MM.1S (cell line): Measurements from ENCODE around the gene MCM9.

Experiments used
- DNase-seq: peaks from one replicate; pipeline ENCODE4 v3.0.0-alpha.2; 2015
- H2AFZ ChIP-seq: fragments of 300-600 bp; sonication (generic); 2 replicates; pipeline ENCODE4 v1.6.0; 2016; ENCODE audit warnings: antibody characterized with exemption, low read length
- H3F3A ChIP-seq: fragments of 300-600 bp; sonication (generic); 2 replicates; pipeline ENCODE4 v1.6.1; 2016; ENCODE audit warnings: mild to moderate bottlenecking, antibody characterized with exemption, low read length, moderate library complexity, mixed read lengths; ENCODE audit not compliant: insufficient read depth
- H3K27ac ChIP-seq: fragments of 300-600 bp; sonication (generic); 2 replicates; pipeline ENCODE4 v1.5.1; 2016; ENCODE audit warnings: mild to moderate bottlenecking, low read length
- H3K27me3 ChIP-seq: fragments of 300-600 bp; sonication (generic); replicated peaks from 2 replicates; pipeline ENCODE4 v1.6.0; 2016; ENCODE audit warnings: low read length; ENCODE audit not compliant: insufficient read depth
- H3K36me3 ChIP-seq: fragments of 300-600 bp; sonication (generic); replicated peaks from 2 replicates; pipeline ENCODE4 v1.6.1; 2016; ENCODE audit warnings: mild to moderate bottlenecking, low read length, mixed read lengths; ENCODE audit not compliant: insufficient read depth
- H3K4me1 ChIP-seq: fragments of 300-600 bp; sonication (generic); 2 replicates; pipeline ENCODE4 v1.6.1; 2016; ENCODE audit warnings: low read length, mixed read lengths
- H3K4me2 ChIP-seq: fragments of 300-600 bp; sonication (generic); 2 replicates; pipeline ENCODE4 v1.6.0; 2016; ENCODE audit warnings: low read depth, low read length
- H3K4me3 ChIP-seq: fragments of 300-600 bp; sonication (generic); 2 replicates; pipeline ENCODE4 v1.5.1; 2016; ENCODE audit warnings: low read length, mixed read lengths
- H3K79me2 ChIP-seq: fragments of 300-600 bp; sonication (generic); 2 replicates; pipeline ENCODE4 v1.6.1; 2016; ENCODE audit warnings: mixed run types, low read length, mixed read lengths
- H3K9ac ChIP-seq: fragments of 300-600 bp; sonication (generic); 2 replicates; pipeline ENCODE4 v1.6.1; 2016; ENCODE audit warnings: low read length, mixed read lengths
- H3K9me2 ChIP-seq: fragments of 300-600 bp; sonication (generic); replicated peaks from 2 replicates; pipeline ENCODE4 v1.6.1; 2016; ENCODE audit warnings: mild to moderate bottlenecking, low read length, mixed read lengths; ENCODE audit not compliant: insufficient read depth
- H3K9me3 ChIP-seq: fragments of 300-600 bp; sonication (generic); replicated peaks from 2 replicates; pipeline ENCODE4 v1.6.1; 2016; ENCODE audit warnings: mild to moderate bottlenecking, low read length, mixed read lengths; ENCODE audit not compliant: insufficient read depth
- H4K20me1 ChIP-seq: fragments of 300-600 bp; sonication (generic); 2 replicates; pipeline ENCODE4 v1.6.1; 2016; ENCODE audit warnings: mild to moderate bottlenecking, low read length, moderate library complexity, mixed read lengths; ENCODE audit not compliant: insufficient read depth
- EZH2 ChIP-seq: fragments of 300-600 bp; sonication (generic); optimal IDR thresholded peaks from 2 replicates; pipeline ENCODE3; 2017; ENCODE audit warnings: low read depth, mild to moderate bottlenecking, antibody characterized with exemption, low read length, mixed read lengths
- EZH2phosphoT487 ChIP-seq: fragments of 300-600 bp; sonication (generic); IDR thresholded peaks from 2 replicates; pipeline ENCODE4 v1.6.1; 2018; ENCODE audit warnings: antibody characterized with exemption, low read length
- TF ChIP-seq, protein P1 (sequence below): fragments of 300-600 bp; sonication (generic); IDR thresholded peaks from 2 replicates; pipeline ENCODE4 v1.5.1; 2016; ENCODE audit warnings: antibody characterized with exemption, low read length, mixed read lengths

MCM9 gene

DNA sequence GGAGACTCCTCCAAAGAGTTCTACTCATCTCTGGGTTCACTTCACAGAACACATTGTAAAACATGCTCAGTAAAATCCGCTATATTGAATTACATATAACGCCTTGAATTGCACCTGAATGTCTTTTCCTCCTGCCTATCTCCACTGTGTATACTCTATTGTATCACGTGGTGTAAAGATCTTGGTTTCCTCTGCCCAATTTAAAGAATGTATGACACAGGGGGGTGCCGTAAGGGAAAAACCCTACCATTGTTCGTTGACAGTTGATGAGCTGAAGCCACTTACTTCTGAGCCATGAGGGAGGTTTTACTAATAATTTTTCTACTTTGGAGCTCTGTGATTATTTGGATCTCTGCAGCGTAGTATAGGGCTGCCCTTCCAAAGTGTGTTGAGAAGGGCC, 35.0 kb downstream of the MCM9 start:
- H3K9ac ChIP-seq = no peak overlapping the region
- H3K36me3 ChIP-seq = 0 out of 2 replicates have a peak, but pooled peaks cover under 1% of the 10 kb centered on the region
- 0 out of 2 replicates have a peak, but pooled peaks cover 3% of the 10 kb centered on the region for H4K20me1 ChIP-seq
- H3K4me1 ChIP-seq = no peaks in the 10 kb centered on the region
- H3K9me2 ChIP-seq = no peaks in the 10 kb centered on the region
- peaks cover 13% of the 10 kb centered on the region; the same call in 1 of the 2 replicates for H3F3A ChIP-seq
- H2AFZ ChIP-seq = no peak overlapping the region
- no peak overlapping the region for H3K27ac ChIP-seq
- H3K9me3 ChIP-seq = no peaks in the 10 kb centered on the region
- TF ChIP-seq EZH2 (no peak), EZH2phosphoT487 (no peak)
- TF ChIP-seq, protein P1, sequence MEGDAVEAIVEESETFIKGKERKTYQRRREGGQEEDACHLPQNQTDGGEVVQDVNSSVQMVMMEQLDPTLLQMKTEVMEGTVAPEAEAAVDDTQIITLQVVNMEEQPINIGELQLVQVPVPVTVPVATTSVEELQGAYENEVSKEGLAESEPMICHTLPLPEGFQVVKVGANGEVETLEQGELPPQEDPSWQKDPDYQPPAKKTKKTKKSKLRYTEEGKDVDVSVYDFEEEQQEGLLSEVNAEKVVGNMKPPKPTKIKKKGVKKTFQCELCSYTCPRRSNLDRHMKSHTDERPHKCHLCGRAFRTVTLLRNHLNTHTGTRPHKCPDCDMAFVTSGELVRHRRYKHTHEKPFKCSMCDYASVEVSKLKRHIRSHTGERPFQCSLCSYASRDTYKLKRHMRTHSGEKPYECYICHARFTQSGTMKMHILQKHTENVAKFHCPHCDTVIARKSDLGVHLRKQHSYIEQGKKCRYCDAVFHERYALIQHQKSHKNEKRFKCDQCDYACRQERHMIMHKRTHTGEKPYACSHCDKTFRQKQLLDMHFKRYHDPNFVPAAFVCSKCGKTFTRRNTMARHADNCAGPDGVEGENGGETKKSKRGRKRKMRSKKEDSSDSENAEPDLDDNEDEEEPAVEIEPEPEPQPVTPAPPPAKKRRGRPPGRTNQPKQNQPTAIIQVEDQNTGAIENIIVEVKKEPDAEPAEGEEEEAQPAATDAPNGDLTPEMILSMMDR = no peak
- no peaks in the 10 kb centered on the region for H3K27me3 ChIP-seq
- DNase-seq = no peak
- H3K79me2 ChIP-seq = peaks cover 97% of the 10 kb centered on the region
- no peak overlapping the region for H3K4me3 ChIP-seq
- H3K4me2 ChIP-seq = no peak overlapping the region

DNA sequence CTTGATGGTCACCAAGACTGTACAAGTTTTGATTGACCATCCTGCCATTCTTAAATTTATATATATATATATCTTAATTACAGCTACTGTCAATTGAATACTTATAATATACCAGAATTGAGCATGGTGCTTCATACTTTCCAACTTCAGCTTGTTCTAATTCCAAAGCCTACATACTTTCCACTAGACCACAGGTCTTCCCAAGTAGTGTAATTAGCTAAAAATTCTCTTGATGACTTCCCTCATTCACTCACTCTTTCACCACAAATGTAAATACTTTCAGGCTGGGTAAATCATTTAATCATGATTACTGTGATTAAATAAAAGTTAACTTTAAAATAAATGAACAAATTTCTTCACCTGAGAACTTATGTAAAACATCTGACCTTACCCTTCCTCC, 37.6 kb downstream of the MCM9 start:
- Histone ChIP-seq H3K4me1 (peaks cover 2% of the 10 kb centered on the region), H3K27me3 (no peaks in the 10 kb centered on the region), H2AFZ (no peak overlapping the region), H4K20me1 (0 out of 2 replicates have a peak, but pooled peaks cover 3% of the 10 kb centered on the region), H3K79me2 (peaks cover 89% of the 10 kb centered on the region), H3K9ac (no peak overlapping the region), H3K9me3 (no peaks in the 10 kb centered on the region), H3K27ac (no peak overlapping the region), H3K9me2 (no peaks in the 10 kb centered on the region), H3F3A (peaks cover 35% of the 10 kb centered on the region), H3K36me3 (no peaks in the 10 kb centered on the region), H3K4me3 (no peak overlapping the region), H3K4me2 (peak overlapping the region; percentile 96; the same call in 1 of the 2 replicates)
- no peak for DNase-seq
- TF ChIP-seq, protein P1 = no peak
- TF ChIP-seq EZH2 (no peak), EZH2phosphoT487 (no peak)

DNA sequence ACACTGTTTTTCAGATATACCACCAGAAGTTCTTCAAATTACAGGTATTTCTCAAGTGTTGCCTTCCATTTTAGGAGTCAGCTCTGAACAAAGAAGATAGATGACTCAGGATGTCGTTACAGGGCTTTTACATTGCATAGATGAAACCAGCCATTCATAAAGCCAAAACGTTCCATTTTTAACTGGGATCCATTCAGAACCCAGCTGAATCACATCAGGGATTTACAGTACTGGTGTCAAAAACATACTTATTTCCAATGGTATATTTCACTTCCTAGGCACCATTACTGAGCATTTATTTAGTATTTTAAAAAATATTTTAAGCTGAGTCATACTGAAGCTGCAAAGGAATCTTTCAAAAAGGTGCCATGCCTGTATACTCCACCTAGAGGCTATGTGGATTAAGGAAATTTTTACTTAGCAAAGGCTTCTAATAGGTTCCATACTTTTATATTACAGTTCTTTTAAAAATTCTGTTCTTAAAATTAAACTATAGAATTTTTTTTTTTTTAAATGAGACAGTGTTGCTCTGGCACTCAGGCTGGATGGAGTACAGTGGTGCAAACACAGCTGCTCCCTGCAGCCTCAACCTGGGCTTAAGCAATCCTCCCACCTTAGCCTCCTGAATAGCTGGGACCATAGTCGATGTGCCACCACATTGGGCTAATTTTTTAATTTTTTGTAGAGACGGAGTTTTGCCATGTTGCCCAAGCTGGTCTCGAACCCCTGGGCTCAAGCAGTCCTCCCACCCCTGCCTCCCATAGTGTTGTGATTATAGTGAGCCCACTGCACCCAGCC, 38.4 kb downstream of the MCM9 start:
- Histone ChIP-seq H3K27me3 (no peaks in the 10 kb centered on the region), H2AFZ (0 out of 2 replicates have a peak overlapping the region, but pooled peaks have one; percentile 37), H3K4me3 (peak overlapping the region; percentile 81), H3K9ac (peak overlapping the region; percentile 95), H3K79me2 (peaks cover 89% of the 10 kb centered on the region), H3K4me2 (peak overlapping the region; percentile 96), H3K4me1 (peaks cover 10% of the 10 kb centered on the region), H4K20me1 (0 out of 2 replicates have a peak, but pooled peaks cover 3% of the 10 kb centered on the region), H3K9me2 (no peaks in the 10 kb centered on the region), H3K9me3 (no peaks in the 10 kb centered on the region), H3K36me3 (no peaks in the 10 kb centered on the region), H3F3A (peaks cover 35% of the 10 kb centered on the region), H3K27ac (peak overlapping the region; percentile 73)
- TF ChIP-seq, protein P1 = peak; percentile 46
- no peak for TF ChIP-seq EZH2phosphoT487
- DNase-seq = peak; percentile 69
